ENCODE results near the gene LEP.
"Not testable (repeated sequence)": the region's sequence is repeated elsewhere in the genome, so short reads cannot be mapped to it uniquely, and the experiment has no call there.

GRCh38 chr7:128280451-128280850 lies 39.4 kb downstream of the LEP start:
- TF ChIP-seq, protein P1, sequence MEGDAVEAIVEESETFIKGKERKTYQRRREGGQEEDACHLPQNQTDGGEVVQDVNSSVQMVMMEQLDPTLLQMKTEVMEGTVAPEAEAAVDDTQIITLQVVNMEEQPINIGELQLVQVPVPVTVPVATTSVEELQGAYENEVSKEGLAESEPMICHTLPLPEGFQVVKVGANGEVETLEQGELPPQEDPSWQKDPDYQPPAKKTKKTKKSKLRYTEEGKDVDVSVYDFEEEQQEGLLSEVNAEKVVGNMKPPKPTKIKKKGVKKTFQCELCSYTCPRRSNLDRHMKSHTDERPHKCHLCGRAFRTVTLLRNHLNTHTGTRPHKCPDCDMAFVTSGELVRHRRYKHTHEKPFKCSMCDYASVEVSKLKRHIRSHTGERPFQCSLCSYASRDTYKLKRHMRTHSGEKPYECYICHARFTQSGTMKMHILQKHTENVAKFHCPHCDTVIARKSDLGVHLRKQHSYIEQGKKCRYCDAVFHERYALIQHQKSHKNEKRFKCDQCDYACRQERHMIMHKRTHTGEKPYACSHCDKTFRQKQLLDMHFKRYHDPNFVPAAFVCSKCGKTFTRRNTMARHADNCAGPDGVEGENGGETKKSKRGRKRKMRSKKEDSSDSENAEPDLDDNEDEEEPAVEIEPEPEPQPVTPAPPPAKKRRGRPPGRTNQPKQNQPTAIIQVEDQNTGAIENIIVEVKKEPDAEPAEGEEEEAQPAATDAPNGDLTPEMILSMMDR (IDR thresholded peaks at IDR 0.05; ENCODE audit: low read depth, low read length): not testable (repeated sequence)
- not testable (repeated sequence) for TF ChIP-seq EZH2phosphoT487 (IDR thresholded peaks at IDR 0.05; ENCODE audit: low read depth)
